GM04504 (cell line): ENCODE data around the gene USP32.
"Not testable (repeated sequence)": the region's sequence is repeated elsewhere in the genome, so short reads cannot be mapped to it uniquely, and the experiment has no call there.

Experiments used
- DNase-seq: peaks from one replicate; pipeline ENCODE4 v3.0.0-alpha.2; 2012; ENCODE audit warnings: low read depth

Gene USP32, protein sequence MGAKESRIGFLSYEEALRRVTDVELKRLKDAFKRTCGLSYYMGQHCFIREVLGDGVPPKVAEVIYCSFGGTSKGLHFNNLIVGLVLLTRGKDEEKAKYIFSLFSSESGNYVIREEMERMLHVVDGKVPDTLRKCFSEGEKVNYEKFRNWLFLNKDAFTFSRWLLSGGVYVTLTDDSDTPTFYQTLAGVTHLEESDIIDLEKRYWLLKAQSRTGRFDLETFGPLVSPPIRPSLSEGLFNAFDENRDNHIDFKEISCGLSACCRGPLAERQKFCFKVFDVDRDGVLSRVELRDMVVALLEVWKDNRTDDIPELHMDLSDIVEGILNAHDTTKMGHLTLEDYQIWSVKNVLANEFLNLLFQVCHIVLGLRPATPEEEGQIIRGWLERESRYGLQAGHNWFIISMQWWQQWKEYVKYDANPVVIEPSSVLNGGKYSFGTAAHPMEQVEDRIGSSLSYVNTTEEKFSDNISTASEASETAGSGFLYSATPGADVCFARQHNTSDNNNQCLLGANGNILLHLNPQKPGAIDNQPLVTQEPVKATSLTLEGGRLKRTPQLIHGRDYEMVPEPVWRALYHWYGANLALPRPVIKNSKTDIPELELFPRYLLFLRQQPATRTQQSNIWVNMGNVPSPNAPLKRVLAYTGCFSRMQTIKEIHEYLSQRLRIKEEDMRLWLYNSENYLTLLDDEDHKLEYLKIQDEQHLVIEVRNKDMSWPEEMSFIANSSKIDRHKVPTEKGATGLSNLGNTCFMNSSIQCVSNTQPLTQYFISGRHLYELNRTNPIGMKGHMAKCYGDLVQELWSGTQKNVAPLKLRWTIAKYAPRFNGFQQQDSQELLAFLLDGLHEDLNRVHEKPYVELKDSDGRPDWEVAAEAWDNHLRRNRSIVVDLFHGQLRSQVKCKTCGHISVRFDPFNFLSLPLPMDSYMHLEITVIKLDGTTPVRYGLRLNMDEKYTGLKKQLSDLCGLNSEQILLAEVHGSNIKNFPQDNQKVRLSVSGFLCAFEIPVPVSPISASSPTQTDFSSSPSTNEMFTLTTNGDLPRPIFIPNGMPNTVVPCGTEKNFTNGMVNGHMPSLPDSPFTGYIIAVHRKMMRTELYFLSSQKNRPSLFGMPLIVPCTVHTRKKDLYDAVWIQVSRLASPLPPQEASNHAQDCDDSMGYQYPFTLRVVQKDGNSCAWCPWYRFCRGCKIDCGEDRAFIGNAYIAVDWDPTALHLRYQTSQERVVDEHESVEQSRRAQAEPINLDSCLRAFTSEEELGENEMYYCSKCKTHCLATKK (N-terminal part only)

DNA sequence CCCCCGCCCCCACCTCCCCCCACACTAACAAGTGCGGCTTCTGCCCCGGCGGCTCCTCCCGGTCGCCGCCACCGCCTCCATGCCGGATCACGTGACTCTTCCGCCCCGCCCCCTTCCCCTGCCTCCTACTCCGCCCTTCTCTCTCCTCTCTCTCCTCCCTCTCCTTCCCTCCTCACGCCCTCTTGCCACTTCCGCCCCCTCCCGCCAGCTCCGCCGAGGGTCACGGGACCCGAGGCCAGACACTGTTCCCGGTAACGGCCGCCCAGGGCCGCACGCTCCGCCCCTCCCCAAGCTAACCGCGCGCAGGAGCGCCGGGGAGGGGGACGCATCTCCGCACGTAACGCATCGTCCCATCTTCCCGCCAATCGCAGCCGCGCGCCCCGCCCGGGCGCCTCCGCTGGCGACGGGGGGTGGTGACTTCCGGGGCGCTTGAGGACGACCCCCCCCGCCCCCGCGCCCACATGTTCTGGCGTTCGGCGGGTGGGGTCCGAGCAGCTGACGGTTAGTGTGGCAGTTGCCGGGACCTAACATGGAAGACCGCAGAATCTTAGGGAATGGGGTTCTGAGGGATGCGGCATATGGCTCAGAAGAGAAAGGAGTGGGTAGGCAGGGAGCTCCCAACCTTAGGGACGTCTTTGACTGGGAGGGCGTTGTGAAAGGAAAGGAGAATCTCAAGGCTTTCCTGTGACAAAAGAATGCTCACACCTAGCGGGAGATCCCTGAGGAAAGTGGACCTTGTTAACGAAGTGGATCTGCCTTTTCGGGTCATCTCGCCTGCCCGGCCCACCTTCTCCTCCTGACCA lies at the start of gene USP32:
Gene USP32 (minus strand): TSS at position 92 of the 803 bp plus-strand sequence. CDS start 194 bp downstream, outside the sequence.
- peak; percentile 97 for DNase-seq

DNA sequence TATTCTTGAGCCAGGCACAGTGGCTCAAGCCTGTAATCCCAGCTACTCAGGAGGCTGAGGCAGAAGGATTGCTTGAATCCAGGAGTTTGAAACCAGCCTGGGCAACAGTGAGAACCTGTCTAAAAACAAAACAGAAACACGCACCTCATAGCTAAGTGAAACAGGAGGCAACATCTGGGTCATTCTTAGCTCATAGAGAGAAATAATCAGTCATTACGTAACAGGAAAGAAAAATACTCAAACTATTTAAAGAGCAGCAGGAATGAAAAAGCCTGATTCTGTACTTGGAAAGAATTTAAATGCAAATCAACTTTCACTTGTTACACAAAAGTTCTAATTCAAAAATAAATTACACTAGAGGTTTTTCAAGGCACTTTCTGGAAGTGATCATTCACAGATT lies 47.6 kb upstream of the USP32 start:
- DNase-seq, result no peak

DNA sequence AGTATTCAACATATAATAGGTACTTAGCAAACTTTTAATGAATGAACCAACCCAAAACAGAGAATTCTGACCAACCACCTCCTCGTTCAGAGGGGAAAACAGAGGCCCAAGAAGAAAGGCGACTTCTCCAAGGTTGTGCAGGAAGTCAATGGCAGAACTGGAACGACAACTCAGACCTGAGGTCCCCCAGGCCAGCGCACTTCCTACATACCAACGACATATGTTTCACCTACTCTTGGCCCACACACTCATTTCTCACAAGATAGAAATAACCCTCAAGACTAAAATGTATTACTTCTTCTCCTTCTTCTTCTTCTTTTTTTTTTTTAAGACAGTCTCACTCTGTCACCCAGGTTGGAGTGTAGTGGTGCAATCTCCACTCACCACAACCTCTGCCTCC lies 44.7 kb upstream of the USP32 start:
- DNase-seq, result no peak

DNA sequence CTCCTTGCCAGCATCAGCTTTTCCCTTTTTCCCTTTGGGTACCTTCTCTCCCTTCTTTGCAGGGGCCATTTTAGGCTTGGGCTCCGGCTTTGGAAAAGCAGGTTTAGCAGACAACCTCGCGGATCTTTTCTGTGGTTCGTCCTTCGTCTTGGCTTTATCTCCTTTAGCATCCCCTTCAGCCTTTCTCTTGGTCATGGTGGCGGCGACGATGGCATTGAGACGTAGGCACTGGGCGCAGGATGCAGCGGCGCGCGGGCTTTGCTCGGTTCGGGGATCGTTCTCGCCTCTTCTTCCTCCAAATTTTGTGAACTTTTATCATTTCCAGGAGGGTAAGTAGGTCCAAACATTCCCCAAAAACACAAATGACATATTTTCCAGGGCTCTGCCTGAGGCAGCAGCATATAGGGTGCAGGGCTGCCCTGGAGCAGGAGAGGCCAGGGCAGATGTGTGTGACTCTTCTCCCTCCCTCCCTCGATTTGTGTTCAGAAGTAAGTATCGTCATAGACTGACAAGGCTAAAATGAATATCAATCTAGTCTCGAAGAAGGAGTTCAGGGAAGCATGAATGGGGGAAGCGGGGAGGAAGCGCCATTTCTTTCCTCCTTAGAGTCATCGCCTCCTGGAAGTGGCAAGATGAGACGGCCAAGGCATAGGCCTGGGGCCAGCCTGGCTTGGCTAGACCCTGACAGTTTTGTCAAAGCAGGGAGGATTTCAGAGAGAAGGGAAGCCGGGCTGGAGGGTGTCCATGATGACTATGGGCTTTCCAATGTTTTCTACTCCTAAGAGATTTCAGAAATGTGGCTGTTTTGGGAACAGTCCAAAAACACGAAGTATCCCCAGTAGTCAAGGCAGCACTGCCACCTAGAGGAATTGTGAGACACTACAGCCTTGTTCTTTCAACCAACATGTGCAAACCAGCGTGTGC lies 43.6 kb upstream of the USP32 start:
- peak; percentile 84 for DNase-seq

DNA sequence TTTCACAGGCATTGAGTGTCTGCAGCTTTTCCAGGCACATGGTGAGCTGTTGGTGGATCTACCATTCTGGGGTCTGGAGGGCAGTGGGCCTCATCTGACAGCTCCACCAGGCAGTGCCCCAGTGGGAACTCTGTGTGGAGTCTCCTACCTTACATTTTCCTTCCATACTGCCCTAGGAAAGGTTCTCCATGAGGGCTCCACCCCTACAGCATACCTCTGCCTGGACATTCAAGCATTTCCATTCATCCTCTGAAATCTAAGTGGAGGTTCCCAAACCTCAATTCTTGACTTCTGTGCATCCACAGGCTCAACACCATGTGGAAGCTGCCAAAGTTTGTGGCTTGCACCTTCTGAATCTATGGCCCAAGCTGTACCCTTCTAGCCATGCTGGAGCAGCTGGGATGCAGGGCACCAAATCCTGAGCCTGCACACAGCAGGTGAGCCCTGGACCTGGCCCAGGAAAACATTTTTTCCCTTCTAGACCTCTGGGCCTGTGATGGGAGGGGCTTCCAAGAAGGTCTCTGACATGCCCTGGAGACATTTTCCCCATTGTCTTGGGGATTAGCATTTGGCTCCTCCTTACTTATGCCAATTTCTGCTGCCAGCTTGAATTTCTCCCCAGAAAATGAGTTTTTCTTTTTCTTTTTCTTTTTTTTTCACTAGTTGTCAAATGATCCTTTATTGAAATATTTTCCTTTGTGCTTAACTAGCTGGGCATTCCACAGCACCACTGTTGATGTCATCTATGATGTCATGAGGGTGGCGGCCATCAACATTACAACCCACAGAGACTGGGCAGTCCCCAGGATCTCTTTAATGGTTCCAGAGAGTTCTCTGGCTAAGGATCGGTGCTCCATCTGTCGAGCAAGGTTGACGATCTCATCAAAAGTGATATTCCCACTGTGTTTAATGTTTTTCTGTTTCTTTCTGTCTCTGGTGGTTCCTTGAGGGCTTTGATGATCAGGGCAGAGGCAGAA lies 41.4 kb upstream of the USP32 start:
- not testable (repeated sequence) for DNase-seq

DNA sequence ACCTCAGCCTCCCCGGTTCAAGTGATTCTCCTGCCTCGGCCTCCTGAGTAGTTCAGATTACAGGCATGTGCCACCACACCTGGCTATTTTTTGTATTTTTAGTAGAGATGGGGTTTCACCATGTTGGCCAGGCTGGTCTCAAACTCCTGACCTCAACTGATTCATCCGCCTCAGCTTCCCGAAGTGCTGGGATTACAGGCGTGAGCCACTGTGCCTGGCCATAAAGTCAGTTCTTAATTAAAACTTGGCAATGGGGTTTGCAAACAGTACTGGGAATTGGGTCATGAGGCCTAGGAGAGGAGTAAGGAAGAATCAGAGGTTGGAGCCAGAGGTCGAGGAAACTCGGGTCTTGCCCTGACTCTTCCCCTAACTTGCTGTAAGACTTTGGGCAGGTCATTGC lies 38.6 kb upstream of the USP32 start:
- DNase-seq, result not testable (repeated sequence)

DNA sequence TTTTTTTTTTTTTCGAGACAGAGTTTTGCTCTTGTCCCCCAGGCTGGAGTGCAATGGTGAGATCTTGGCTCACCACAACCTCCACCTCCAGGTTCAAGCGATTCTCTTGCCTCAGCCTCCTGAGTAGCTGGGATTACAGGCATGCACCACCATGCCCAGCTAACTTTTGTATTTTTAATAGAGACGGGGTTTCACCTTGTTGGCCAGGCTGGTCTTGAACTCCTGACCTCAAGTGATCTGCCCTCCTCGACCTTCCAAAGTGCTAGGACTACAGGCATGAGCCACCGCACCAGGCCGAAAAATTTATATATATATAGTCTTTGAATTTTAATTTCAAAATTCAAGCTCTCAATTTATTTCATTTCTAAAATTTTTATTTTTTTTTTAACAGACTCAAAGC lies 36.6 kb upstream of the USP32 start:
- DNase-seq, result not testable (repeated sequence)

DNA sequence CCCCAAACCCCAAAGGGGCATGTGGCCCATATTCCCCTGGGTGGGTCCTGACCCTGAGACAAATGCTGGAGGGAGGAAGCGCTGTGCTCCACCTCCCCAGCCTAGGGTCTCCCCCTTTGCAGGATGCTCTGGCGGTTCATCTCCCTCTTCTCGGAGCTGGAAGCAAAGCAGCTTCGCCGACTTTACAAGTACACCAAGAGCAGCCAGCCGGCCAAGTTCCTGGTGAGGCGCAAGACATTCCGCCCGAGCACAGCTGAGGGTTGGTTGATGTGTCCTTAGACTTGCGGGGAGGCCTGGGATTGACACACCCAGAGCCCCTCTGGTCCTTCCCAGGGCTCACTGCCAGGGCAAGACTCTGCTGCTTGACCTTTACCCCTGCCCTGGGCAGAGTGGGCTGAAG lies 34.7 kb upstream of the USP32 start:
- DNase-seq, result no peak

DNA sequence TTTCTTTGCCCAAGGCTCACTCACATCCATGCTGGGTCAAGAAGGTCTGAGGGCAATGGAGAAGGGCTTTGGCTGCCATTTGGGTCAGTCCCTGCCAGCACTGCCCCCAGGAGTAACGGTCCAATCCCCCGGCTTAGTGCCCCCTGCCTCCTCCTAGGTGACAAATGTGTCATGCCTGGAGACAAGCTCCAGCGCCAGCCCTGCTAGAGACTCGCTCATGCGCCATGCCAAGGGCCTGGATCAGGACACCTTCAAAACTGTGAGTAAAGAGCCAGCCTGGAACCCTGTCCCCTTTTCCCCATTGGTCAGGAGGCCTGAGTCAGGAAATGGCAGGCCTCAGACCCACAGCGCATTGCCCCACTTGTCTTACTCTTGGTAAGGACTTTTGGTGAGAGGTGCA lies 33.7 kb upstream of the USP32 start:
- no peak for DNase-seq

DNA sequence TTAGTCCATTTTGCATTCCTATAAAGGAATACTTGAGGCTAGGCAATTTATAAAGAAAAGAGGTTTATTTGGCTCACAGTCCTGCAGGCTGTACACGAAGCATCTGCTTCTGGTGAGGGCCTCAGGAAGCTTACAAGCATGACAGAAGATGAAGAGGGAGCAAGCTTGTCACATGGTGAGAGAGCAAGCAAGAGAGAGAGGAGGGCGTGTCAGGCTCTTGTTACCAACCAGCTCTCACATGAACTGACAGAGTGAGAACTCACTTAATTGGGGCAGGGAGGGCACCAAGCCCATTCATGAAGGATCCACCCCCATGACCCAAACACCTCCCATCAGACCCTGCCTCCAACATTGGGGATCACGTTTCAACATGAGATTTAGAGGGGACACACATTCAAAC lies 31.9 kb upstream of the USP32 start:
- DNase-seq, result no peak

DNA sequence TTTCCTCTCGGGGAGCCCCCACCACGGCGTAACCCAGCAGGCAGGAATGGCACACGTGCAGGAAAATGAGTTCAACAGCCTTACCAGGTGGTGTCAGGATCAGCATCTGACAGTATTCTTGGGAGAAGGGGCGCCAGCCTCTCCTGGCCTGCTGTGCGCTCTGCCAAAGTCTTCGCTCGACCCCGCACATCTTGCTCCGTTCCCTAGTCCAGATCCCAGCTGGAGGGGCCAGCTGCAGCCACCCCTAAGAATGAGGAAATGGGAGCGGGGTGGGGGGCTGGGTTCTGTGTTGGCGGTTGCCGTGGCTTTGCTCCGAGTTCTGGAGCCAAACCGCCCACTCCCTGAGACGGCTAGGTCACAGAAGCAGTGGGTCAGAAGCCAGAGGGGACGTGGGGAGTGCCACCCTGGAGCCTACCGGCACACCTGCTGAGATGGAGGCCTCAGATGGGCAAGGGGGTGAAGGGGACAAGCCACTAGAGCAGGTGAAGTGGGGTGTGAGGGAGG lies 30.3 kb upstream of the USP32 start, which contains the start of gene CHCT1:
Gene CHCT1 (plus strand): TSS at position 328 of the 504 bp plus-strand sequence. CDS start 104 bp downstream, at position 432.
- DNase-seq, result no peak

DNA sequence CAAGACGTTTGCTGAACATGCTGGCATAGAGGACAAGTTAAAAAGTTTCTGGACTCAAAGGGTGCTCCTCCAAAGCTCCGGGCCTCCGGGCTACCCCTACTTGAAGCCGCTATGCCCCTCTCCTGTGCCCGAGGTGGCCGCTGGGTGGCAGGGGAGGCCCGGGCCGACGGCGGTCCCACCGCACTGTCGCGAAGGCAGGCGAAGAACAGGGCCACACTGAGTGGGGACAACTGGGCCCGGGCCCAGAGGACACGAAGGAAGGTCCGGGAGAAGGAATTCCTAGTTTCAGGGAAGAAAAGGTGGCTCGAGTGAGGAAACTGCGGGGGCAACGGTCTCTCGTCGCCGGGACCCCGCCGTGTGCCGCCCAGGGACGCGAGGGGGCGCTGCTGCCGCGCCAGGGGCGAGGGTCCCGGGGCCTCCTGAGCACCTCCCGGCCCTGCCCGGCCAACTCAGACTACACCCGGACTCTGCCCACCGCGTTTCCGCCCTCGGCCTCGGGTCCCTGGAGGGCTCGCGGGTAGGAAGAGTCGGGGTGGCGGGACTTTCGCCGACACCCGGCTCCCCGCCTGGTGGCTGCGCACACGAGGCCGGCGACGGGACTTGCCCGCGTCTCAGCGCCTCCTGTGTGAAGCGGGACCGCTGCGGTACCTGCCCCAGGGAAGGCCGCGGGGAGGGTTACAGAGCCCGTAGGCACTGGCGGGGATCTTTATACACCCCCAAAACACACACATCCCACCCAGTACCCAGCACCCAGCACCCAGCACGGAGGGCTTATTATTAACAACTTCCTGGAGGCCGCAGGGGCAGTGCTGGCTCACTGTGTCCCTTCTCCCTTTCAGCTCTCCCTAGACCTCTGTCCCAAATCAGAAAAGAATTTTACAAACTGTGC lies 29.6 kb upstream of the USP32 start:
- no peak for DNase-seq

DNA sequence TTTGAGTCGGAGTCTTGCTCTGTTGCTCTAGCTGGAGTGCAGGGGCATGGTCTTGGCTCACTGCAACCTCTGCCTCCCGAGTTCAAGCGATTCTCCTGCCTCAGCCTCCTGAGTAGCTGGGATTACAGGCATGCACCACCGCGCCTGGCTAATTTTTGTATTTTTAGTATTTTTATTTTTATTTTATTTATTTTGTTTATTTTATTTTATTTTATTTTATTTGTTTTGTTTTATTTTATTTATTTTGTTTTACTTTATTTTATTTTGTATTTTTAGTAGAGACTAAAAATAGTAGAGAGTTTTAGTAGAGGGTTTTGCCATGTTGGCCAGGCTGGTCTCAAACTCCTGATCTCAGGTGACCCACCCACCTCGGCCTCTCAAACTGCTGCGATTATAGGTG lies 27.9 kb upstream of the USP32 start:
- DNase-seq, result not testable (repeated sequence)

DNA sequence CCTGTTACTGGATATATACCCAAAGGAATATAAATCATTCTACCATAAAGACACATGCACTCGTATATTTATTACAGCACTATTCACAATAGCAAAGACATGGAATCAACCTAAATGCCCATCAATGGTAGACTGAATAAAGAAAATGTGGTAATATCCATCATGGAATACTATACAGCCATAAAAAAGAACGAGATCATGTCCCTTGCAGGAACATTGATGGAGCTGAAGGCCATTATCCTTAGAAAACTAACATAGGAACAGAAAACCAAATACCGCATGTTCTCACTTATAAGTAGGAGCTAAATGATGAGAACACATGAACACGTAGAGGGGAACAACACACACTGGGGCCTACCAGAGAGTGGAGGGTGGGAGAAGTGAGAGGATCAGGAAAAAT lies 27.1 kb upstream of the USP32 start:
- not testable (repeated sequence) for DNase-seq

DNA sequence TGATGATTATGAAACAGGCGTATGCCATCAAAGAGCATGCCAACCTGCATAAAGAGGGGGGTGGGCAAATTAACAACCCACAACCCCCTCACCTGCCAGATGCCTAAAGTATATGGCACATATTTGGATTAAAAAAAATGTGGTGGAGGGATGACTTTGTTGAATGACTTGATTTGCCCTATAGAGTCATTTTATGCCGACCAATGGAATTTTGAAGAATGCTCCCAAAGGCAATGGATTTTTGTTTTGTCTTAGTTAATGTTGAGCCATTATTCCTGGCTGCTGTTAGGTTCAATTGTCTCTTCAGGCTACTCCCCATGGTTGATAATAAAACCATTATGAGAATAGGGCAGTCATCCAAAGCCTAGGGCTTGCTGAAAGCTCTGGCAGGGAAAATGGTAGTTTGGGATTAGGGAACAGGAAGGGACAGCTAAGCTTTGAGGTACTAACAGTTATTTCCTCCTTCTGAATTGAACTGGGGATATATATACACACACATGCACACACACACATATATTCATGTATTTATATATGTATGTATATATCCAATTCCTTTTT lies 24.5 kb upstream of the USP32 start:
- DNase-seq, result no peak

DNA sequence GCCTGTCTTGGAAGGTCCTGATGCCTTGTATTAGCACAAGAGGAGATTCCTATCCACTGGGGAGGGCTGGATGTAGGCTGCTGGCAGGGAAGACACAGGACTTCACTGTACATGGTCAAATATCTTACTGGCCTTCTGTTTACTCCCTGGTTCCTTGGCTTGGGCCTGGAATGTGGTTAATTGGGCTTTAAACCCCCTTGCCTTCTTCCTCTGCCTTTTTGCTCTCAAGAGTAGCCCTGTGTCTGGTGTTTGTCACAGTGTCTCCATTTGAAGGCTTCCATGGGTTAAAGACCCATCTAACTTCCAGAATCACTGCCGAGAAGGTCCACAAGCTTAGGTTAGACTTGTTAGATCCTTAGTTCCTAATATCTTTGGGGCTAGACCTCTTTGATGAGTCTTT lies 23.2 kb upstream of the USP32 start:
- no peak for DNase-seq

DNA sequence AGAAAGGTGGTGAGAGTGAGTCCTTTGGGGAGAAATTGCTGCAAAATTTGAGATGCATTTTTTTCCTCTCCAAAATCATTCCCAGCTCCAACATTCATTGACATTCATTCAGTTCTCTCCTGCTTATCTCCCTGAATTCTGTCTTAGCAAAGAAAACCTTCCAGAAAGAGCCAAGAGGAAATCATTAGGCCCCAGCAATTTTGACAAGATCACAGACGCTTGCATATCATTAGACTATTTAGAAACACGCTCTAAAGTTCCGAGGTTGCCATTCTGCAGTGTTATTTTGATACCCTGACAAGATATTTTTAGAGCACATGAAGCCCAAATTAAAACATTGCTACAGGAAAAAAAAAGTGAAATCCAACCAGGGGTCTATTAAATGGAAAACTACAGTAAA lies 20.8 kb upstream of the USP32 start:
- no peak for DNase-seq
